Activated CD8-positive, alpha-beta memory T cell treated with anti-CD3 and anti-CD28 coated beads for 36 hours (primary cell): ENCODE data around the gene TP53I3. TPM values are rescaled to one million over a fixed set of nuclear protein-coding genes. Genes with fewer than 3 reads are reported as not detected.
"Not testable (repeated sequence)": the region's sequence is repeated elsewhere in the genome, so short reads cannot be mapped to it uniquely, and the experiment has no call there.

Source experiments
- CTCF ChIA-PET: fragments of 350-600 bp; sonication (Branson Sonifier 250); formaldehyde crosslinking; loops from one replicate; lab custom pipeline; 2021; ENCODE audit warnings: antibody characterized with exemption; lab: Charles Lee
- POLR2A ChIA-PET: fragments of 350-600 bp; sonication (Branson Sonifier 250); formaldehyde crosslinking; loops from one replicate; lab custom pipeline; 2021; ENCODE audit warnings: antibody characterized with exemption; lab: Charles Lee
- total RNA-seq, 2 experiments: library from RNA; stranded (reverse); gene quantifications; one replicate each; pipeline ENCODE4 v1.2.3, GENCODE V29; 2021

Gene TP53I3
- total RNA-seq, result 1 to 10 TPM; 2.0 to 3.0 TPM

GRCh38 chr2:24084386-24085199 lies at the start of gene TP53I3:
Gene TP53I3, minus strand, starts transcription at chr2:24084834. Its CDS starts 508 bp downstream, at chr2:24084326.
- POLR2A ChIA-PET, result interaction anchor here (0.6 to 1.9 kb wide), 4 partner anchors 8 to 185 kb away, joined by 3 to 10 read pairs (median 4); partner anchors contain the start of genes ATAD2B and SF3B6

GRCh38 chr2:24132543-24132942 lies 47.9 kb upstream of the TP53I3 start:
- CTCF ChIA-PET, result interaction anchor here (0.6 kb wide), 1 partner anchor 84 kb away, joined by 4 read pairs; no protein-coding TSS in a partner anchor
- POLR2A ChIA-PET, result no interaction called here

More at GRCh38 chr2:24084386-24085199, at the start of gene TP53I3:
- CTCF ChIA-PET, result interaction anchor here (0.6 to 3.0 kb wide), 27 partner anchors 9 to 261 kb away, joined by 3 to 22 read pairs (median 5); partner anchors contain the start of genes ATAD2B, FKBP1B, SF3B6 and WDCP

- POLR2A ChIA-PET, result no interaction called here
- CTCF ChIA-PET, result interaction anchor here (0.7 kb wide), 1 partner anchor 277 kb away, joined by 3 read pairs; no protein-coding TSS in a partner anchor
These were observed 41.3 kb upstream of the TP53I3 start for GRCh38 chr2:24125956-24126355.

GRCh38 chr2:24123922-24124580 lies 39.4 kb upstream of the TP53I3 start:
- POLR2A ChIA-PET, result interaction anchor here (0.6 to 1.7 kb wide), 3 partner anchors 48 to 206 kb away, joined by 3 to 5 read pairs (median 5); partner anchors contain the start of genes ATAD2B and SF3B6
- CTCF ChIA-PET, result interaction anchor here (0.6 to 1.5 kb wide), 2 partner anchors 27 to 39 kb away, joined by 4 to 6 read pairs; partner anchors contain the start of gene TP53I3

- POLR2A ChIA-PET, result interaction anchor here (0.7 to 1.7 kb wide), 2 partner anchors 47 to 197 kb away, joined by 3 to 5 read pairs; partner anchors contain the start of genes ATAD2B and SF3B6
- CTCF ChIA-PET, result interaction anchor here (0.6 kb wide), 1 partner anchor 26 kb away, joined by 4 read pairs; no protein-coding TSS in a partner anchor
These were observed 38.7 kb upstream of the TP53I3 start, which contains the start of the genes FAM228B and PFN4 for GRCh38 chr2:24123195-24123921. Gene FAM228B, plus strand, starts transcription at chr2:24123469. Its CDS starts 893 bp downstream, at chr2:24124362. Gene PFN4, minus strand, starts transcription at chr2:24123334. Its CDS starts 799 bp downstream, at chr2:24122535.

- CTCF ChIA-PET, result interaction anchor here (0.5 to 1.3 kb wide), 3 partner anchors 38 to 192 kb away, joined by 4 to 5 read pairs (median 4); partner anchors contain the start of gene TP53I3
- POLR2A ChIA-PET, result interaction anchor here (0.5 kb wide), 1 partner anchor 174 kb away, joined by 3 read pairs; no protein-coding TSS in a partner anchor
These were observed 37.9 kb upstream of the TP53I3 start for GRCh38 chr2:24122366-24123194.

GRCh38 chr2:24121469-24121868 lies 36.8 kb upstream of the TP53I3 start:
- ChIA-PET CTCF (interaction anchor here (1.3 kb wide), 1 partner anchor 37 kb away, joined by 5 read pairs; the partner anchor contains the start of gene TP53I3), POLR2A (no interaction called here)

- ChIA-PET POLR2A (interaction anchor here (0.6 kb wide), 1 partner anchor 256 kb away, joined by 4 read pairs; no protein-coding TSS in a partner anchor), CTCF (interaction anchor here (1.3 kb wide), 1 partner anchor 37 kb away, joined by 5 read pairs; the partner anchor contains the start of gene TP53I3)
These were observed 36.4 kb upstream of the TP53I3 start for GRCh38 chr2:24121066-24121465.

GRCh38 chr2:24117902-24118301 lies 33.3 kb upstream of the TP53I3 start:
- ChIA-PET CTCF (interaction anchor here (0.6 kb wide), 1 partner anchor 156 kb away, joined by 4 read pairs; no protein-coding TSS in a partner anchor), POLR2A (no interaction called here)

GRCh38 chr2:24115057-24115456 lies 30.4 kb upstream of the TP53I3 start:
- CTCF ChIA-PET, result no interaction called here

GRCh38 chr2:24111407-24111901 lies 26.8 kb upstream of the TP53I3 start:
- ChIA-PET CTCF (interaction anchor here (1.3 to 1.4 kb wide), 2 partner anchors 27 to 53 kb away, joined by 5 to 6 read pairs; partner anchors contain the start of gene TP53I3), POLR2A (no interaction called here)

More at GRCh38 chr2:24115057-24115456, 30.4 kb upstream of the TP53I3 start:
- POLR2A ChIA-PET, result no interaction called here

GRCh38 chr2:24110660-24111303 lies 26.1 kb upstream of the TP53I3 start:
- ChIA-PET CTCF (interaction anchor here (1.3 to 1.4 kb wide), 2 partner anchors 27 to 53 kb away, joined by 5 to 6 read pairs; partner anchors contain the start of gene TP53I3), POLR2A (no interaction called here)

- CTCF ChIA-PET, POLR2A ChIA-PET: not testable (repeated sequence)
These were observed 24.8 kb upstream of the TP53I3 start for GRCh38 chr2:24109431-24109830.

GRCh38 chr2:24107336-24107735 lies 22.7 kb upstream of the TP53I3 start:
- CTCF ChIA-PET, result no interaction called here

GRCh38 chr2:24106786-24107185 lies 22.2 kb upstream of the TP53I3 start:
- POLR2A ChIA-PET, result no interaction called here
- CTCF ChIA-PET, result no interaction called here

More at GRCh38 chr2:24107336-24107735, 22.7 kb upstream of the TP53I3 start:
- POLR2A ChIA-PET, result no interaction called here

GRCh38 chr2:24105816-24106215 lies 21.2 kb upstream of the TP53I3 start:
- POLR2A ChIA-PET, result no interaction called here

More at GRCh38 chr2:24105816-24106215, 21.2 kb upstream of the TP53I3 start:
- CTCF ChIA-PET, result interaction anchor here (1.8 kb wide), 1 partner anchor 21 kb away, joined by 7 read pairs; the partner anchor contains the start of gene TP53I3
